GM12878 (cell line): Measurements from ENCODE around the gene BFSP2. TPM values are rescaled to one million over a fixed set of nuclear protein-coding genes. Genes with fewer than 3 reads are reported as not detected.

Source experiments
- ATAC-seq: fragments of 200-7000 bp; cut with Tn5 transposase; 3 replicates; pipeline ENCODE4 v1.9.1; 2020; ENCODE audit warnings: mild to moderate bottlenecking, moderate library complexity
- BruUV-seq: library from RNA; stranded (reverse); fragments of 400-500 nt; replicated peaks from 2 replicates; lab custom pipeline; 2021; lab: Mats Ljungman, UMichigan
- CTCF ChIA-PET: fragments of 300-600 bp; sonication (Branson Sonifier 250); formaldehyde crosslinking; extraction: SDS; loops from one replicate; lab custom pipeline; 2021; ENCODE audit warnings: inconsistent platforms; lab: Yijun Ruan, JAX
- POLR2A ChIA-PET: fragments of 350-600 bp; formaldehyde crosslinking; extraction: SDS; loops from one replicate; lab custom pipeline; 2021; ENCODE audit warnings: inconsistent platforms; lab: Charles Lee
- RAD21 ChIA-PET: fragments of 300-600 bp; sonication (Branson Sonifier 250); formaldehyde crosslinking; loops from one replicate; lab custom pipeline; 2023; ENCODE audit warnings: antibody characterized with exemption; ENCODE audit not compliant: unreplicated experiment; lab: Charles Lee
- SMC1A ChIA-PET: fragments of 300-600 bp; sonication (Branson Sonifier 250); formaldehyde crosslinking; loops from one replicate; lab custom pipeline; 2023; ENCODE audit not compliant: unreplicated experiment, uncharacterized antibody; lab: Charles Lee
- DNase-seq: peaks from one replicate; pipeline ENCODE4 v3.0.0-alpha.2; 2011; ENCODE audit warnings: low read depth, low spot score
- FAIRE-seq: peaks from 3 replicates; lab custom pipeline; 2011; peaks lifted over from hg19 to GRCh38; lab: Jason Lieb, UNC
- H2AFZ ChIP-seq: 2 replicates; pipeline ENCODE4 v1.6.0; 2011; ENCODE audit warnings: low read depth, low read length, control low read depth; ENCODE audit not compliant: control insufficient read depth
- H3K27ac ChIP-seq: 2 replicates; pipeline ENCODE4 v1.5.1; 2011; ENCODE audit warnings: control low read depth; ENCODE audit not compliant: control insufficient read depth, insufficient read depth
- H3K27me3 ChIP-seq, 2 experiments: replicated peaks in 1 of 2; 2 replicates each; pipeline versions ENCODE4 v1.6.0 to v1.6.1; 2011; ENCODE audit warnings: low read length in 1 of 2; ENCODE audit not compliant: control insufficient read depth in 2 of 2, insufficient read depth in 2 of 2
- H3K36me3 ChIP-seq, 2 experiments: 2 replicates each; pipeline ENCODE4 v1.5.1; 2011; ENCODE audit warnings: low read length in 1 of 2; ENCODE audit not compliant: control insufficient read depth in 2 of 2, insufficient read depth in 2 of 2
- H3K4me1 ChIP-seq: 2 replicates; pipeline ENCODE4 v1.6.1; 2011; ENCODE audit warnings: mild to moderate bottlenecking, low read length, moderate library complexity, mixed read lengths; ENCODE audit not compliant: control insufficient read depth, insufficient read depth
- H3K4me2 ChIP-seq: 2 replicates; pipeline ENCODE4 v1.6.0; 2011; ENCODE audit warnings: control low read depth; ENCODE audit not compliant: control insufficient read depth, insufficient read depth
- H3K4me3 ChIP-seq: fragments of 200-600 bp; sonication (generic); 2 replicates; pipeline ENCODE4 v1.5.1; 2016
- H3K79me2 ChIP-seq: 2 replicates; pipeline ENCODE4 v1.6.0; 2011; ENCODE audit warnings: low read length; ENCODE audit not compliant: control insufficient read depth, insufficient read depth
- H3K9ac ChIP-seq: 2 replicates; pipeline ENCODE4 v1.8.0; 2011; ENCODE audit warnings: low read length, control low read depth, mixed read lengths; ENCODE audit not compliant: control insufficient read depth, insufficient read depth
- H3K9me3 ChIP-seq: replicated peaks from 3 replicates; pipeline ENCODE4 v1.5.1; 2011; ENCODE audit warnings: mild to moderate bottlenecking, low read length; ENCODE audit not compliant: control insufficient read depth, insufficient read depth
- H4K20me1 ChIP-seq: 2 replicates; pipeline ENCODE4 v1.6.0; 2011; ENCODE audit not compliant: control insufficient read depth, insufficient read depth
- CBX5 ChIP-seq: sonication (generic); IDR thresholded peaks from 2 replicates; pipeline ENCODE4 v1.6.1; 2016; ENCODE audit warnings: low read depth, moderate library complexity, mild to moderate bottlenecking, inconsistent platforms
- EED ChIP-seq: sonication (generic); IDR thresholded peaks from 2 replicates; pipeline ENCODE4 v1.6.1; 2016; ENCODE audit warnings: antibody characterized with exemption, low read depth
- GATAD2B ChIP-seq: fragments of 450-650 bp; conservative IDR thresholded peaks from 2 replicates; pipeline ENCODE4 v1.6.1; 2017; ENCODE audit warnings: low read depth, mild to moderate bottlenecking, moderate library complexity
- HCFC1 ChIP-seq: fragments of 150-350 bp; IDR thresholded peaks from 2 replicates; pipeline ENCODE4 v1.6.1; 2014; ENCODE audit warnings: low read length
- IRF4 ChIP-seq: IDR thresholded peaks from 2 replicates; pipeline ENCODE4 v1.6.1; 2011; ENCODE audit warnings: low read depth, low read length
- KAT2A ChIP-seq: conservative IDR thresholded peaks from 2 replicates; pipeline ENCODE4 v1.6.1; 2011; ENCODE audit warnings: low read depth, low read length; ENCODE audit not compliant: control insufficient read depth
- MTA3 ChIP-seq: IDR thresholded peaks from 2 replicates; pipeline ENCODE4 v1.6.1; 2012; ENCODE audit warnings: low read length, inconsistent platforms, borderline replicate concordance
- NBN ChIP-seq: fragments of 450-650 bp; IDR thresholded peaks from 2 replicates; pipeline ENCODE4 v1.6.1; 2016
- NFYA ChIP-seq: IDR thresholded peaks from 2 replicates; pipeline ENCODE4 v1.6.1; 2011; ENCODE audit warnings: low read depth, mild to moderate bottlenecking, low read length, improper control_type of control experiment, borderline replicate concordance
- RUNX3 ChIP-seq: IDR thresholded peaks from 2 replicates; pipeline ENCODE4 v1.6.1; 2012; ENCODE audit warnings: low read length, inconsistent platforms
- SMC3 ChIP-seq: IDR thresholded peaks from 2 replicates; pipeline ENCODE4 v1.6.1; 2011; ENCODE audit warnings: low read length, improper control_type of control experiment, borderline replicate concordance
- WGBS: methylation state at CpG from one replicate; pipeline ENCODE4 v1.1.6; 2016; ENCODE audit warnings: low lambda C conversion rate; ENCODE audit not compliant: insufficient replicate concordance, insufficient coverage; ENCODE audit errors: missing lambda C conversion rate; 5-methylcytosine and 5-hydroxymethylcytosine counted together
- in situ Hi-C: fragments of 300-500 bp; cut with MboI; formaldehyde crosslinking; loops from 9 replicates; pipeline ENCODE4 v1.14.3; 2018; ENCODE audit warnings: mixed read lengths
- intact Hi-C: fragments of 100-400 bp; cut with micrococcal nuclease; formaldehyde crosslinking; loops from one replicate; pipeline ENCODE4 v1.14.2; 2022; ENCODE audit not compliant: unreplicated experiment
- polyA plus RNA-seq, 11 experiments: library from polyadenylated mRNA; depleted of rRNA in 4 of 11; unstranded in 6 of 11; stranded (reverse) in 5 of 11; fragments of >200 nt; fragmentation: Nextera tagmentation in 4 of 11; fragmentation: Illumina TruSeq in 1 of 11; extraction: Ambion mirVana in 4 of 11; extraction: Trizol in 1 of 11; gene quantifications; 1 replicate in 1 of 11; 2 replicates in 10 of 11; pipeline versions ENCODE4 v1.2.1 to v1.2.3, GENCODE V29; 2011 to 2016; ENCODE audit warnings: inconsistent platforms in 2 of 11, missing spikeins in 2 of 11, low read depth in 1 of 11
- total RNA-seq, 4 experiments: library from RNA; depleted of rRNA in 3 of 4; stranded (reverse); fragments of >200 nt in 3 of 4; fragmentation: Illumina TruSeq in 1 of 4; extraction: Trizol in 1 of 4; gene quantifications; 2 replicates each; pipeline versions ENCODE4 v1.2.1 to v1.2.3, GENCODE V29; 2013 to 2021
- TF ChIP-seq, protein P1 (sequence below): IDR thresholded peaks from 2 replicates; pipeline ENCODE4 v1.6.1; 2011; ENCODE audit warnings: mild to moderate bottlenecking, low read depth, low read length, moderate library complexity; ENCODE audit not compliant: insufficient replicate concordance
- TF ChIP-seq, protein P2 (sequence below): IDR thresholded peaks from 2 replicates; pipeline ENCODE4 v1.6.1; 2012; ENCODE audit warnings: improper control_type of control experiment, low read depth, low read length; ENCODE audit not compliant: insufficient replicate concordance
- TF ChIP-seq, protein P3 (sequence below): IDR thresholded peaks from 2 replicates; pipeline ENCODE4 v1.6.1; 2012; ENCODE audit warnings: low read depth, low read length, improper control_type of control experiment
- TF ChIP-seq, protein P4 (sequence below): IDR thresholded peaks from 2 replicates; pipeline ENCODE4 v1.6.1; 2012; ENCODE audit warnings: low read depth, low read length, improper control_type of control experiment

BFSP2 gene
- total and polyA plus RNA-seq, 10 of the 15 experiments (the other 5 are each of a cell fraction or from before 2014, with no cell fraction given): 1.5 to 20.4 (median 7.3) TPM

- H3K79me2 ChIP-seq: peaks cover 4% of the 10 kb centered on the region
- ChIA-PET CTCF (interaction anchor here (0.8 to 8.0 kb wide), 12 partner anchors 9 to 108 kb away, joined by 3 to 114 read pairs (median 8); partner anchors contain the start of gene CDV3), SMC1A (interaction anchor here (0.7 to 20.9 kb wide), 13 partner anchors 10 to 151 kb away, joined by 3 to 380 read pairs (median 7); partner anchors contain the start of gene CDV3), RAD21 (interaction anchor here (0.8 to 9.7 kb wide), 15 partner anchors 8 to 107 kb away, joined by 3 to 137 read pairs (median 5); partner anchors contain the start of gene CDV3), POLR2A (interaction anchor here (0.5 to 2.5 kb wide), 13 partner anchors 9 to 113 kb away, joined by 3 to 17 read pairs (median 5); partner anchors contain the start of gene CDV3)
- BruUV-seq: TSS peak; percentile 76
- H4K20me1 ChIP-seq: no peaks in the 10 kb centered on the region
- peak overlapping the region; percentile 97 for H3K4me2 ChIP-seq
- H3K9me3 ChIP-seq: no peaks in the 10 kb centered on the region
- ATAC-seq (peak; percentile 46), FAIRE-seq (peak; percentile 76), DNase-seq (no peak)
- H3K4me1 ChIP-seq: peaks cover 61% of the 10 kb centered on the region
- in situ Hi-C loops: loop anchor here (25.0 kb wide), 1 partner anchor 1021 kb away; the partner anchor contains the start of genes ANAPC13 and CEP63
- peak overlapping the region; percentile 62 for H2AFZ ChIP-seq
- peak overlapping the region; percentile 77 for H3K9ac ChIP-seq
- peak overlapping the region; percentile 65; the same call in 1 of the 2 replicates for H3K4me3 ChIP-seq
- intact Hi-C loops: loop anchor here (2.0 kb wide), 1 partner anchor 106 kb away; the partner anchor contains the start of gene CDV3
- 4% methylated on average over 11 of the region's 12 CpGs for WGBS
- no peaks in the 10 kb centered on the region for H3K36me3 ChIP-seq
- H3K27ac ChIP-seq: peak overlapping the region; percentile 84
- H3K27me3 ChIP-seq: no peaks in the 10 kb centered on the region
- TF ChIP-seq EED (peak; percentile 50; the same call in 1 of the 2 replicates), MTA3 (no peak), SMC3 (no peak), NFYA (no peak), GATAD2B (no peak), RUNX3 (peak; percentile 67), CBX5 (no peak), NBN (peak; percentile 62; the same call in 1 of the 2 replicates), KAT2A (no peak), IRF4 (no peak), HCFC1 (no peak)
- TF ChIP-seq, protein P1, sequence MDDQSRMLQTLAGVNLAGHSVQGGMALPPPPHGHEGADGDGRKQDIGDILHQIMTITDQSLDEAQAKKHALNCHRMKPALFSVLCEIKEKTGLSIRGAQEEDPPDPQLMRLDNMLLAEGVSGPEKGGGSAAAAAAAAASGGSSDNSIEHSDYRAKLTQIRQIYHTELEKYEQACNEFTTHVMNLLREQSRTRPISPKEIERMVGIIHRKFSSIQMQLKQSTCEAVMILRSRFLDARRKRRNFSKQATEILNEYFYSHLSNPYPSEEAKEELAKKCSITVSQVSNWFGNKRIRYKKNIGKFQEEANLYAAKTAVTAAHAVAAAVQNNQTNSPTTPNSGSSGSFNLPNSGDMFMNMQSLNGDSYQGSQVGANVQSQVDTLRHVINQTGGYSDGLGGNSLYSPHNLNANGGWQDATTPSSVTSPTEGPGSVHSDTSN: no peak
- TF ChIP-seq, protein P2, sequence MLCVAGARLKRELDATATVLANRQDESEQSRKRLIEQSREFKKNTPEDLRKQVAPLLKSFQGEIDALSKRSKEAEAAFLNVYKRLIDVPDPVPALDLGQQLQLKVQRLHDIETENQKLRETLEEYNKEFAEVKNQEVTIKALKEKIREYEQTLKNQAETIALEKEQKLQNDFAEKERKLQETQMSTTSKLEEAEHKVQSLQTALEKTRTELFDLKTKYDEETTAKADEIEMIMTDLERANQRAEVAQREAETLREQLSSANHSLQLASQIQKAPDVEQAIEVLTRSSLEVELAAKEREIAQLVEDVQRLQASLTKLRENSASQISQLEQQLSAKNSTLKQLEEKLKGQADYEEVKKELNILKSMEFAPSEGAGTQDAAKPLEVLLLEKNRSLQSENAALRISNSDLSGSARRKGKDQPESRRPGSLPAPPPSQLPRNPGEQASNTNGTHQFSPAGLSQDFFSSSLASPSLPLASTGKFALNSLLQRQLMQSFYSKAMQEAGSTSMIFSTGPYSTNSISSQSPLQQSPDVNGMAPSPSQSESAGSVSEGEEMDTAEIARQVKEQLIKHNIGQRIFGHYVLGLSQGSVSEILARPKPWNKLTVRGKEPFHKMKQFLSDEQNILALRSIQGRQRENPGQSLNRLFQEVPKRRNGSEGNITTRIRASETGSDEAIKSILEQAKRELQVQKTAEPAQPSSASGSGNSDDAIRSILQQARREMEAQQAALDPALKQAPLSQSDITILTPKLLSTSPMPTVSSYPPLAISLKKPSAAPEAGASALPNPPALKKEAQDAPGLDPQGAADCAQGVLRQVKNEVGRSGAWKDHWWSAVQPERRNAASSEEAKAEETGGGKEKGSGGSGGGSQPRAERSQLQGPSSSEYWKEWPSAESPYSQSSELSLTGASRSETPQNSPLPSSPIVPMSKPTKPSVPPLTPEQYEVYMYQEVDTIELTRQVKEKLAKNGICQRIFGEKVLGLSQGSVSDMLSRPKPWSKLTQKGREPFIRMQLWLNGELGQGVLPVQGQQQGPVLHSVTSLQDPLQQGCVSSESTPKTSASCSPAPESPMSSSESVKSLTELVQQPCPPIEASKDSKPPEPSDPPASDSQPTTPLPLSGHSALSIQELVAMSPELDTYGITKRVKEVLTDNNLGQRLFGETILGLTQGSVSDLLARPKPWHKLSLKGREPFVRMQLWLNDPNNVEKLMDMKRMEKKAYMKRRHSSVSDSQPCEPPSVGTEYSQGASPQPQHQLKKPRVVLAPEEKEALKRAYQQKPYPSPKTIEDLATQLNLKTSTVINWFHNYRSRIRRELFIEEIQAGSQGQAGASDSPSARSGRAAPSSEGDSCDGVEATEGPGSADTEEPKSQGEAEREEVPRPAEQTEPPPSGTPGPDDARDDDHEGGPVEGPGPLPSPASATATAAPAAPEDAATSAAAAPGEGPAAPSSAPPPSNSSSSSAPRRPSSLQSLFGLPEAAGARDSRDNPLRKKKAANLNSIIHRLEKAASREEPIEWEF: no peak
- TF ChIP-seq, protein P3, sequence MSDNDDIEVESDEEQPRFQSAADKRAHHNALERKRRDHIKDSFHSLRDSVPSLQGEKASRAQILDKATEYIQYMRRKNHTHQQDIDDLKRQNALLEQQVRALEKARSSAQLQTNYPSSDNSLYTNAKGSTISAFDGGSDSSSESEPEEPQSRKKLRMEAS: no peak
- TF ChIP-seq, protein P4, sequence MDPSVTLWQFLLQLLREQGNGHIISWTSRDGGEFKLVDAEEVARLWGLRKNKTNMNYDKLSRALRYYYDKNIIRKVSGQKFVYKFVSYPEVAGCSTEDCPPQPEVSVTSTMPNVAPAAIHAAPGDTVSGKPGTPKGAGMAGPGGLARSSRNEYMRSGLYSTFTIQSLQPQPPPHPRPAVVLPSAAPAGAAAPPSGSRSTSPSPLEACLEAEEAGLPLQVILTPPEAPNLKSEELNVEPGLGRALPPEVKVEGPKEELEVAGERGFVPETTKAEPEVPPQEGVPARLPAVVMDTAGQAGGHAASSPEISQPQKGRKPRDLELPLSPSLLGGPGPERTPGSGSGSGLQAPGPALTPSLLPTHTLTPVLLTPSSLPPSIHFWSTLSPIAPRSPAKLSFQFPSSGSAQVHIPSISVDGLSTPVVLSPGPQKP: no peak
Measured at GRCh38 chr3:133466531-133467386, 66.9 kb downstream of the BFSP2 start.
